NCI-H2081 (cell line): Measurements from ENCODE around the gene NFE2.
A peak's percentile ranks its signal among the peaks of the same experiment; 100 is the strongest.
"Not testable (repeated sequence)": the region's sequence is repeated elsewhere in the genome, so short reads cannot be mapped to it uniquely, and the experiment has no call there.

ENCODE experiments used
- DNase-seq, 2 experiments: peaks; one replicate each; lab custom pipeline; 2025; lab: John Stamatoyannopoulos, UW

NFE2 gene

DNA sequence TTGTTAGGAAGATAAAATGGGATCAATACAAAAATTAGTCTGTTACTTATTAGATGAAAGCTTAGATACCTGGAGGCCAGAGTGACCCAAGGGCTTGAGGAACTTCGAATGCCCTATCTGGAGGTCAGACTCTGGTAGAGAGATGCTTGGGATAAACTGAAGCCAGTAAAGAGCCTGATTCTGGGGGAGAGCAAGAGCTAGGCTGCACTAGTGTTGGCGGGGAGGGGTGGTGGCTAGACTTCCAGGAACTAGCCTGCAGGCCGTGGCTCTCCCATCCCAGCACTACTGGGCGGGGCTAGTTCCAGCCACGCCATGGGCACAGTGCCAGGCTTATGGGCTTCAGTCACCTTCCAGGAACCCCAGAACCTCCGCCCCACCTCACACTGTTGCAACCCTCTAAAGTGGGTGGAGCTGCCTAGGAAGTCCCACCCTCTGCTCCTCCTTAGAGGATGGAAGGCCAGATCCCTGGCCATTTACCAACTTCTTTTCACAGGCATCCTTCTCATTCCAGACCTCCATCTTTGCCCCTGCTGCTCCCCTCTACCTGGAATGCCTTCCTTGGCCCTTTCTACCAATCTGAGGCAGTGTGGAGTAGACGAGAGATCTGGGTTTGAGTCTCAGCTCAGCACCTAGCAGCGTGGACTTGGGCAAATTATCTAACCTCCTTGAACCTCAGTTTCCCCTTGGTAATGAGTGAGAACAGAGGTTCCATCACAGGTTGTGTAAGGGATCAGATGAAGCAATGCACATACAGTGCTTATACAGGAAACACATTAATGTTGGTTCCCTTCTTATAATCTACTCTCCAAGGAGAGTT is 6.3 kb upstream of the NFE2 start:
- DNase-seq = no peak

- peak in 1 of 2 experiments; percentile 28 for DNase-seq
Measured at GRCh38 chr12:54304187-54304810, 3.5 kb upstream of the NFE2 start.

GRCh38 chr12:54303640-54304039 is 2.8 kb upstream of the NFE2 start:
- DNase-seq = no peak

GRCh38 chr12:54301428-54302048 is 723 bp upstream of the NFE2 start:
- DNase-seq = no peak

- DNase-seq = no peak
Measured at GRCh38 chr12:54300225-54300731, 537 bp downstream of the NFE2 start.

- DNase-seq = no peak
Measured at GRCh38 chr12:54299515-54300224, 1.1 kb downstream of the NFE2 start.

DNA sequence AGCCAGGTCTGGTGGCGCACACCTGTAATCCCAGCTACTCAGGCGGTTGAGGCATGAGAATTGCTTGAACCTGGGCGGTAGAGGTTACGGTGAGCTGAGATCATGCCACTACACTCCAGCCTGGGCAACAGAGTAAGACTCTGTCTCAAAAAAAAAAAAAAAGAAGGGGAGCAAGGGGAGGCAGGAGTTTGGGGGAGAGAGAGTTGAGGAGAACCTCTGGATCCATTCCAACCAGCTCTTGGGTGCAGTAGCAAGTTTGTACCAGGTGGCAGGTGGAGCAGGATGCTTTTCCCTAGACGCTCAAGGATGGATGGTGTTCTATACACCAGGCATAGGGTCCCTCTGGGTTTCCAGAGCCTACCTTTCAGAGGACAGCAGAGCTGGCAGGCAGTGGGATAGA is 1.9 kb downstream of the NFE2 start:
- no peak for DNase-seq

DNA sequence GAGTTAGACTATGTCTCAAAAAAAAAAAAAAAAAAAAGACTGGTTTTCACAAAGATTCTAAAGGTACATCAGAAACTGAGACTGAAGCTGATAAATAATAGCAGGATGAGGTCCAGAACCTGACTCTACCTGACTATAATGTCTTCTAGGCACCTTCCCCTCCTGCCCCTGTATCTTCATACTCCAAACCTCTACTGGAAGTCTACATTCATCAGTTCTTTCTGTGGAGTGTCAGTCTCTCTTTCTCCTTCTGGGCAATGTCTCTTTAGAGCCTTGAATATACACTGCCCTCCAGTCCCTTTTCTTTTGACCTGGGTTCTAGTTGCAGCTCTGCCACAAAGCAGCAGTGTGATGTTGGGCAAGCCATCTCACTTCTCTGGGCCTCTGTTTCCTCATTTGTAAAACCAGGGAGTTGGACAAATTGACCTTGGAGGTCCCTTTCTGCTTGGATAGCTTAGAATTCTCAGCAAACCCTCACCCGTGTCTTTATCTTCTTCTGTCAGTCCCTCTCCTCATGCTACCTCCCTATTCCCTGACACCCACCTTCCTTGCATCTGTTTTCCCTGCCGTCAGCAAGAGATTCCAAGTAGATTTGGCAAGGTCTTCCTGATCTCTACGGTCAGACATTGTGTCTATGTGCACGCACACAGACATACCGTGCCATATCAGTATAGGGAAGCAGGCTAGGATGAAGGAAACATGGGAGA is 4.3 kb downstream of the NFE2 start:
- DNase-seq = no peak

DNA sequence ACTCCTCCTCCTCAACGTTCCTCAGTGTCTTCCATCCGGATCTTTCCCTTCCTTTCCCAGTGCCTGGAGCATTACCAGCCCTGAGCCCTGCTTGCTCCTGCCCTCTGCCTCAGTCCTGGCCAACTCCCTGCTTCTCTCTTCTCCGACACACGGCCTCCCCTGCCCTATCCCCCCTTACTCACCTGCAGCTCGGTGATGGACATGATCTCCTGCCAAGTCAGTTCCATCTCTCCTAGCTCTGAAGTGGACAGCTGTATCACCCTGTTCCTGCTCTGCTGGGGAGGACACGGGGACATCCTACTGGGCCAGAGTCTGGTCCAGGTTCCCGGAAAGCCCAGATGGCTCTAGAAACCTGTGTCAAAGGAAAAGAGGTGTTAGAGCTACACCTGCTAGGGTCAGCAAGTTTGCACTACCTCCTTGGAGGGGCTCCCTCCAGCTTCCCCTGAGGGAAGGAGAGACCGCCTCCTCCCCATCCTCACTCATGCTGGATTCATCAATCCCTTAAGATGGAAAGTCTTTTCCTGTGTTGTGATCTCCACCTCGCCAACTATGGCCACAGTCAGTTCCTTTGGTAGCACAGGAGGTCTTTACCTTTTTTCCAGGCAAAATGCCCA is 5.8 kb downstream of the NFE2 start:
- DNase-seq = no peak

DNA sequence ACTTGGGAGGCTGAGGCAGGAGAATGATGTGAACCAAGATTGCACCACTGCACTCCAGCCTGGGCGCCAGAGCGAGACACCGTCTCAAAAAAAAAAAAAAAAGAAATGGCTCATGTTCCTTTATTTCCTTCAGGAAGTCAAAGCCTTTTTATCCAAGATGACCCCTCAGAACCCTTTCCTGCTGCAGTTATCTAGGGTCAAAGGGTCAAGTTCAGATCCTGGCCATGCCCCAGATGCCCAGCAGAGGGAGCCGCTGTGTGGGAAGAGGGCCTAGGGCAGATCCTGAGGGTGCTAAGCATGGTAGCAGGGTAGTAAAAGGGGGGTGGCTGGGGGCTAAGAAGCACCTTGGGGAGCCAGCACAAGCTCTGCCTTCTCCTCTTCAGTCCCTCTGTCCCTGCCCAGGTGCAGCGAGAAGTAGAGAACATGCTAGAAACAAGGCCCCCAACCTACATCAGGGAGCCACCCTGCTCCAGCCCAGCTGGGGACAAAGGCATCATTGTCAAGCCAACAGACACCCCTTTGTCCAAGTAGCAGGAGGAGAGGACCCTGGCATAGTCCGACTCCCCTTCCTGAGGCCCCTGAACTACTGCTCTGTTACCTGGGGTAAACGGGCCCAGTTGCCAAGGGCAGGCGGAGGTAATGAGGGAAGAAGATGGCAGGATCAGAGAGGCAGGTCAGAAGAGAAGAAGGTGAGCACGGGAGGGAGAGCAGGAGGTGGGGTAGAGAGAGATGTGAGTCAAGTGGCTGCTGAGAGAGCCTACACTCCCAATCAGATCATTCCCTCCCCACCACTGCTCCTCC is 6.5 kb downstream of the NFE2 start:
- peak; percentile 35 to 37 for DNase-seq

- no peak for DNase-seq
Measured at GRCh38 chr12:54292931-54293241, 7.9 kb downstream of the NFE2 start.

DNA sequence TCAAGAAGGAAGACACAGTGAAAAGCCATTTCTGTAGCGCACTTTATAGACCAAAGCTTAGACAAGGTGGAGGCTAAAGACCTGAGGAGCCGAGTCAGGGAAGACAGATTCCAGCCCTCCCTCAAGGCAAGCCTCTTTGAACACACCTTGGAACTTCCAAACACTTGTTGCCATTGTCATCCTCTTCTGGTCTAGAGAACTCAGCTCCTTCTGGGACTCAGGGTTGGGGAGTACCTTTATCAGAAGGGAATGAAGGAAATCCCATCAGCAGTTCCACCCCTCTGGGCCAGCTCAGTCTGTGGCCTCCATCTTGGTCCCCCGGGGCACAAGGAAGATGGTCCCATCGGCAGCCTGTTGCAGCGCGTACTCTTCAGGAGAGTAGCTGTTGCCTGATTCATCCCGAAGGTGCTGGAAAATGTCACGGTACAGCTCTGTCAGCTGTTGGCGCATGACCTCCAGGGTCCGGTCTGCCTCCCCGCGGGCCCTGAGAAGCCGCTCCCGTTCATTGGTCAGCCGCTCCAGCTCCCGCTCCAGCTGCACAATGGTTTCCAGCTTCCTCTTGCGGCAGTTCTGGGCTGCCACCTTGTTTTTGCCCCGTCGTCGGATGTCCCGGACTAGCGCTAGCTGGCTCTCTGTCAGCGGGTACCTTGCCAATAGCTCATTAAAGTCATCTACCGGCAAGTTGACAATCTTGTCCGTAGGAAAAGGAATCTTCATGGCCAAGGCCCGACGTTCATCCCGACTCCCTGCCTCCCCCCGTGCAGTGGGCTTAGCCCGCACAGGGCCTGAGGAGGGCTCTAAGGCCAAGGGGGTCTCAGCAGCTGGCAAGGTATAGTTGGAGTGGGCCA is 8.5 kb downstream of the NFE2 start:
- no peak for DNase-seq

DNA sequence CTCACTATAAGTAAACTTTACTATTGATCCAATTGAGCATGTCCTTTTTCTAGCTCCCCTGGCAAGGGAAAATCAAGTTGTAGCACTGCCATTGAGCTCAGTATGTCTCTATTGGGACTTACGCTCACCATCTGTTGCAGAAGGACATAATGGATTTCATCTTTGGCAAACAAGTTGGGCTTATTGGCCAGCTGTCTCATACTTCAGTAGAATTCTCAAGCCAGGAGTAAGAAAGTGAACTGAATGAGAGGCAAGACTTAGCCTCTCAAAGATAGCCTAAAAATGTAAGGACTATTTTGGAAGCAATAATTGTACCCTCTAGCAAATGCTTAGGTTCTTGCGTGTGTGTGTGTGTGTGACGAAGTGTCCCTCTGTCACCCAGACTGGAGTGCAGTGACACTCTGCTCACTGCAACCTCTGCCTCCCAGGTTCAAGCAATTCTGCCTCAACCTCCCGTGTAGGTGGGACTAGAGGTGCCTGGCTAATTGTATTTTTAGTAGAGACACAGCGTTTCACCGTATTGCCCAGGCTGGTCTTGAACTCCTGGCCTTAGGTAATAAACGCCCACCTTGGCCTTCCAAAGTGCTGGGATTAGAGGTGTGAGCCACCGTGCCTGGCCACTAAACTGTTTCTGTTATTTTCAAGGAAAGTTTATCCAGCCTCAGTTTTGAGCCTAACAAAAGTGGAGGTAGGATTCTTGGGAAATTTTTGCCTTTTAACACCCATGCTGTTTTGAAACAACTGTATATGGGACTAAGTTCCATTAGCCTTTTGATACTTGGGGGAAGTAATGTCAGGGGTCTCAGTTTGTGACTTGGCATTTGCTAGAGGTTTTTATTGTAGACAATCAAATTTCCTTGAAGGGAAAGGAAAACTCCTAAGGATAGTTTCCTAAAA is 13.3 kb downstream of the NFE2 start:
- DNase-seq = no peak

- no peak for DNase-seq
Measured at GRCh38 chr12:54286042-54287030, 14.5 kb downstream of the NFE2 start.

- no peak for DNase-seq
Measured at GRCh38 chr12:54285150-54286041, 15.4 kb downstream of the NFE2 start.

DNA sequence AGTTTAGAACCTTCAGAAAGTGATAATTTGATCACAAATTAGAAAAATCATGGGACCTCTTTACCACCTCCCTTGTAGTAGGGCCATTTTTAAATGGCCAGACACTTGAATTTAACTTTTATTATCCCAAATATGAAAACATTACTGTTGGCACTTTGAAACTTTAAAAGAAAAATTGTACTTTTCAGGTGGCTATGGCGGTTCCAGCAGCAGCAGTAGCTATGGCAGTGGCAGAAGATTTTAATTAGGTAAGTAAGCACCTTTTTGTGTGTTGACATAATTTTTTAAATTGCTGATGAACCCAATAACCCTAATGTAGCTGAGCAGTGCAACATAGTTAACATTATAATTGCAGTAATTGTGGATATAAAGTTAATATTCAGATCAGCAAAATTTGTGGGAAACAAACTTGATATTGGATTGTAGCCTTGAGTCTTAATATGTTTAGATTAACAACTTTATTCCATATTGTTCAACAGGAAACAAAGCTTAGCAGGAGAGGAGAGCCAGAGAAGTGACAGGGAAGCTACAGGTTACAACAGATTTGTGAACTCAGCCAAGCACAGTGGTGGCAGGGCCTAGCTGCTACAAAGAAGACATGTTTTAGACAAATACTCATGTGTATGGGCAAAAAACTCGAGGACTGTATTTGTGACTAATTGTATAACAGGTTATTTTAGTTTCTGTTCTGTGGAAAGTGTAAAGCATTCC is 16.6 kb downstream of the NFE2 start:
- not testable (repeated sequence) for DNase-seq
